Fibroblast of gingiva (primary cell): Measurements from ENCODE around the gene CORO7.

Experiments
- DNase-seq: peaks from one replicate; pipeline ENCODE4 v3.0.0-alpha.2; 2011; ENCODE audit warnings: low read depth

The CORO7 gene

DNA sequence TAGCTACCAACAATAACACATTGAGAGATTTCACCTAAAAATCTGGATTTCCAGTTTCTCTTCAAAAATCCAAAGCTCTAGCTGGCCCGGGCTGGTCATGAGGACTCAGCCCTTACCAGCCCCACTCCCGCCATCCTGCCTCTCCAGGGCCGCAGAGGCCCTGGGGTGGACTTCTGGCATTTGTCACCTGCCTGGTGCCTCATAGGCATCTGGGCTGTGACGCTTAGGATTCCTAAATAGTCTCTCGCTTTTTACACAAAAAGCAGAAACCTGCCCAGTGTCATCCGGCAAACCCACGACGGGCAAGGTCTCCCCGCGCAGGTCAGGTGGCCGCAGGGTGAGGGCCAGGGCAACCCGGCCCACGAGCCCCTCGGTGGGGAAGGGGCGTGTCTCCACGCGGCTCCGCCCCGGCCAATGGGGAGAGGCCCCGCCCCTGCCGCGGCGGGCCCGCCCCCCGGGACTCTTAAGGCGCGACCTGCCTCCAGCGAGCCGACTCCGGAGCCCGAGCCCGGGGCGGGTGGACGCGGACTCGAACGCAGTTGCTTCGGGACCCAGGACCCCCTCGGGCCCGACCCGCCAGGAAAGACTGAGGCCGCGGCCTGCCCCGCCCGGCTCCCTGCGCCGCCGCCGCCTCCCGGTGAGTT, 44.9 kb downstream of the CORO7 start, which contains the start of gene VASN:
Gene VASN, plus strand, starts transcription at position 492 of the 644 bp plus-strand sequence. CDS start 9,030 bp downstream, outside the sequence.
- DNase-seq: peak; percentile 74

- DNase-seq: peak; percentile 86
These were observed 45.6 kb downstream of the CORO7 start for GRCh38 chr16:4370570-4371356.

- DNase-seq: no peak
These were observed 46.2 kb downstream of the CORO7 start for GRCh38 chr16:4370151-4370550.

- DNase-seq: no peak
These were observed 47.2 kb downstream of the CORO7 start for GRCh38 chr16:4369007-4369733.

DNA sequence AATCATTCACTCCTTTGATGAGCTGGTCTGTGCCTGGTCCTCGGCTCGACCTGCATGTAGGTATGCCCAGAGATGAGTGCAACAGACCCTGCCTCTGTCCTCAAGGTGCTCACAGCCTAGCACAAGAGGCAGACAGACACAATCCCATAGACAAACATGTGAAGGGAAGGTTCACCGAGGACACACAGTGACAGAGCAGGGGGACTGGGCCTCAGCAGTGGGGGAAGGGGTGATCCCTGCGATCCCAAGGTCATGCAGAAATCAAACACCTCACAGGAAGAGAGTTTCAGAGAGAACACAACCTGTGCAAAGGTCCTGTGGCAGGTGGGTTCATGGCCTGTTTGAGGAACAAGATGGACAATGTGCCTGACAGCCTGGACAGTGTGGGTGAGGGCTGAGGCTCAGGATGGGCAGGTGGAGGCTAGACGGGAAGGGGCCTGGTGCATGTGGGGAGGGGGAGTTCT, 49.0 kb downstream of the CORO7 start:
- no peak for DNase-seq

DNA sequence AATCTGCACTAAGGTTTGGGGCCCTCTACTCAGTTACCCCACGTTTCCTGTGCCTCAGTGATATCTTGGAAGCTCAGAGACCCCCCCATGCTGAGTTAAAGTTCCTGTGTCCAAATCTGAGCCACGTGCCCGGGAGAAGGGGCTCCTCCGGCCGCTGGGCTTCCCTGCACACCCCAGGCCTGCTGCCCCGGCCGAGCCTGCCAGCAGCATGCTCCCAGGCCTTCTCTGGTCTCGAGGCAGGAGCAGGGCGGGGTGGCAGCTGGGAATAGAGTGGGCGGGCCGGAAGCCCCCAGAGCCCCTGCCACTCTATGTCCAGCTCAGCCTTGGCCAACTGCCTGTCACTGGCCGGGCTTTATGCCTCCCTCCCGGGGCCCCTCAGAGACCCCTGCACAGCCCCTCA, 50.4 kb downstream of the CORO7 start:
- no peak for DNase-seq

DNA sequence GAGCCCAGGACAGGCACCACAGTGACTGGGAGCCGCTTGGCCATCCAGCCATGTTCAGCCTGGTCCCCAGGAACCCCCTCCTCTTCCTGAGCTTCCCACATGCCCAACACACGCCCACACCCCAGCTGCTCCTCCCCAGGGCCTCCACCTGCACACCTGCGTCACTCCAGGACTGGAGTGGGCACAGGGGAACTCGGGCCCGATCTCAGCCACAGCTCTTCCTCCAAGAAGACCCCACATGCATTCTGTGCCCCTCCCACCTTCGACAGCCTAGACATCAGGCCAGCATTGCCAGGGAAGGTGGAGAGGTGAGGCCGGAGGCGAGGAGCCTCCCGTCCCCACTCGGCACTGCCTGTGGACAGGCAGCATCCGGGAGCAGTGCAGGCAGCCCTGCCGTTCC, 50.8 kb downstream of the CORO7 start:
- no peak for DNase-seq

DNA sequence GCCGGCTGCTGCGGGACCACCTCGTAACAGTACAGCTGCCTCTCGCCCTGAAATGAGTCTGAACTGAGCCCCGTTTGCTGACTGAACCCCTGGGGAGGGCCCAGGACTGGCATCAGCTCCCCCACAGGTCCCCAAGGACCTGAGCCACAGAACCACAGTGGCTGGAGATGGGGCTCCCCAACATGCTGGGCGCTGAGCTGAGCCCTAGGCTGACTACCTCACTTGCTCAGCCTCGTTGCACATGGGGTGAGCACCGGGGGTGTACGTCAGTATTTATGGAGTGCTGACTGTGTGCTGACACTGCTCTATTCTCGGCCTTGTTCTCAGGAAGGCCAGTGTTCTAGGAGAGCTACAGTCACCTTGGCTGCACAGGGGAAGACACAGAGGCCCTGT, 51.4 kb downstream of the CORO7 start:
- no peak for DNase-seq

- no peak for DNase-seq
These were observed 52.0 kb downstream of the CORO7 start for GRCh38 chr16:4364196-4365013.

- DNase-seq: no peak
These were observed 53.8 kb downstream of the CORO7 start for GRCh38 chr16:4362476-4363135.

DNA sequence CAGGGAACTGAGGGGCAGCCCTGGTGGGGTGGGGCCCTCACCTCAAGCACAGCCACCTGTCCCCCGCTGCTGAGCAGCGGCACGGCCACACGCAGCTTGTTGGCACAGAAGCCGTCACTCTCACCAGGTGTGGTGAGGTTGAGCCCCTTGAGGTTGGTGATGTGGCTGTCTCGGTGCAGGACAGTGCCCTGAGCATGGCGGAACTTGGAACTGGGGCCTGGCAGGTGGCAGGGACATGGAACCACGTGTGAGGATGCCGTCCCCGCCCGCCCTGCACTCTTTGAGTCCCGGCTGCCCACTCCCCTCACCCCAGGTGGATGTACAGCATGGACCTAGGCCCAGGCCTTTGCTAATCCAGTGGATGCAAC, 54.5 kb downstream of the CORO7 start:
- no peak for DNase-seq

DNA sequence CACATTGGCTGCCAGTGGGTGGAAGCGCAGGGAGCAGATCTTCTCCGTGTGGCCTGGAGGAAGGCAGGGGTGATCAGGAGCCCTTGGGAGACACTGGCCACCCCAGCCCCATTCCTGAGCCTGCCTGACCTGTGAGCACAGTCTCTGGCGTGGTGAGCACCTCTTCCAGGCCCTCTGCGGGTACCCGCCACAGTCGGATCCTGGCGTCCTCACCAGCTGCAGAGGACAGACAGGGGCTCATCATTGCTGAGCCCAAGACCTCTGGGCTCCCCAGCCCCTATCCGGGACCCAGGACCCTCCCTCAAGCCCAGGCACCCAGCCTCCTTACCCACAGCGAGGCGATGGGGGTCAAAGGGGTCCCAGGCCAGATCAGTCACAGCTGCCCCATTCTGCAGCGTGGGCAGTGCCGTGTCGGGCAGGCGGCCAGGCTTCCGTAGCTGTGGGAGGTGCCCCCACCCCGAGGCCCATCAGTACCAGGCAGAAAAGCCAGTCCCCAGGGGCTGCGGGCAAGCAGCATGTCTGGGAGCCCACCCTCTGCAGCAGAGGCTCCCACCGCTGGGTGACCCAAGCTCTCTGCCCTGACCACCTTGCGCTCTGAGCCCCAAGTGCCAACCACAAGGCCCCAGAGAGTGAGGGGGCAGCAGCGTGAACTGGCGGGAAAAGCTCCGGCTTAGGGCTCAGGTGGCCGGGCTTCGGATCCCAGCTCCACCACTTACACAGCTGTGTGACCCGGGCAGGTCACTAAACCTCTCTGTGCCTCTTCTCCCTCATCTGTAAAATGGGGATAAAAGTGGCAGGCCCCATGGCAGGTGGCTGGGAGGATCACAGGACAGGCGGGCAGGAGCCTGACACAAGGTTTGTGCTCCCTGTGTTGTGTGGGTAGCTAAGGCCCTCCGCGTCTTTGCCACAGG, 55.1 kb downstream of the CORO7 start:
- DNase-seq: no peak

GRCh38 chr16:4360538-4361021, 55.8 kb downstream of the CORO7 start:
- no peak for DNase-seq

DNA sequence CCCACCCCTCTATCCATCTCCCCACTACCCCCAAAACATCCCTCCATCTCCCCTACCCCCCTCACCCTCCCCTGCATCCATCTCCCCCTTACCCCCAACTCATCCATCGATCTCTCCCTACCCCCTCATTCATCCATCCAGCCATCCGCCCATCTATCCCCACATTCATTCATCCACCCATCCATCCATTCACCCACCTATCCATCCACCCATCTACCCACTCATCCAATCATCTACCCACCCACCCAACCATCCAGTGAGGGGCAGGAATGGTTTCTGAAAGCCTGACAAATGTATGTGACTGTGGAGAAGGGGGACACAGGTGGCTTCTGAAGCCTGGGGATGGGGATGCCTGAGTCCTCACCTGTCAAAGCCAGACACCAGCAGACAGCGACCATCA, 56.5 kb downstream of the CORO7 start:
- DNase-seq: no peak

DNA sequence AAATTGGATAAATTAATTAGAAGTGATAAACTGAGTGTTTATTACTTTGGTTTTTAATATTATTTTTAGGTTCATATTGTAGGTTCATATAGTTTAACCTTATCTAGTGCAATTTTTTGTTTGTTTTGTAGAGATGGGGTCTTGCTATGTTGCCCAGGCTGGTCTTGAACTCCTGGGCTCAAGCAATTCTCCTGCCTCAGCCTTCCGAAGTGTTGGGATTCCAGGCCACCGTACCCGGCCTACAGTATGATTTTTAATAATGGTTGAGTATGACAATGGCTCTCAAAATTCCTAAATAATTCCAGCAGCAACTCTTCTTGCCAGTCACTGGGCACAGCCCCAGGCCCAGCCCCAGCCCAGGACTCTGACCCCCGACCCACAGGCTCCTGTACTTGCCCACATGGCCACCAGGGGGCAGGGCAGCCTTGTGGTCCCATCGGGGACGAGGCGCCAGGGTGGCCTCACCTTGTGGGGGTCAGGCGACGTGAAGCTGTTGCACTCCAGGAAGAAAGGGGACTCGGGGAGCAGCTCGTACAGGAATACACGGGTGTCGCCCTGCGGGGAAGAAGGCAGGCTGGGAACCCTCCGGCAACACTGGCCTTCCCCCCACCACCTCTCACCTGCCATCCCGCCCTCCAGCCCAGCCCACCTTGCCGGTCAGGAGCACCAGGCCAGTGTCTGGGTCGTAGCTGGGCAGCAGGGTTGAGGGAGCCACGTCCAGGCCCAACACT, 57.4 kb downstream of the CORO7 start:
- no peak for DNase-seq

- DNase-seq: no peak
These were observed 58.2 kb downstream of the CORO7 start for GRCh38 chr16:4358236-4358635.

GRCh38 chr16:4356820-4357219, 59.6 kb downstream of the CORO7 start:
- DNase-seq: no peak

DNA sequence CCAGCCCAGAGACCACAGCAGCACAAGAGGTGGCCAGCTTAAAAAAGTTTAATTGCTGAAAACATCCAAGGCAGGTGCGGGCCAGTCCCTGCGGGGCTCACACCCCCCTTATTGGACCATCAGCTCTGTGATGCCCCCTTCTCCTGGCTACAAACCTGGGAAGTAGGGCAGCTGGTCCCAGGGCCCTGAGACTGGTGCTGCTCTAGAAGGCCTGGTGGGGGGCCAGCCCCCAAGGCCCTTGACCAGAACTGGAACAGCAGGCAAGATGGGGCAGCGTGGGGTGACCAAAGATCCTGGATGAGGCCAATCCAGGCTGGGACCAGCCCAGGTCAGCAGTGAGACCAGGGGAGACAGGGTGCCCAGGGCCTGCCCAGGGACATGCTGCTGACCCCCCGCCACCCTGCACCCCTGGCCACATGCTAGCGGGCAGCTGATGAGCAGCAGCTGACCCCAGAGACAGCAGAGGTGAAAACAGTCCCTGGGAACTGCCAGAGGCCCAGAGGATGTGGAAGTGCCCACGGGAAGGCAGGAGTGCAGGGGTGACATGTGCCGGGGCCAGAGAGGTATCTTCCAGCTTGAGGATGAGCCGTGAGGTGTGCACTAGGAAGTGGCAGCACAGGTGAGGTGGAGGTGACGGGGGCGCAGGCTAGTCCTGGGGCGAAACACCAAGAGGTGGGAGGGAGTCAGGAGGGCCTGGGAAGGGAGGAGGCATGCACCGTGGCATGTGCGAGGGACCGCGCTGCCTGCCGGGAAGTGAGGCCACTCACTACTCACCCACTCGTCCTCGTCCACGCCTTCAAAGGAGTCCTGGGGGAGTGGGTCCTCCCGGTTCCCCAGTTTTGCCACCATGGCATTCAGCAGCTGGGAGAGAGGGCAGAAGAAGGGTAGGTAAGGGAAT, 61.6 kb downstream of the CORO7 start:
- DNase-seq: no peak
